ENCODE results near the gene MUCL3. TPM values are rescaled to one million over a fixed set of nuclear protein-coding genes. Genes with fewer than 3 reads are reported as not detected.

Gene MUCL3
- total RNA-seq, 1 donor from 2014 or later = not detected

DNA sequence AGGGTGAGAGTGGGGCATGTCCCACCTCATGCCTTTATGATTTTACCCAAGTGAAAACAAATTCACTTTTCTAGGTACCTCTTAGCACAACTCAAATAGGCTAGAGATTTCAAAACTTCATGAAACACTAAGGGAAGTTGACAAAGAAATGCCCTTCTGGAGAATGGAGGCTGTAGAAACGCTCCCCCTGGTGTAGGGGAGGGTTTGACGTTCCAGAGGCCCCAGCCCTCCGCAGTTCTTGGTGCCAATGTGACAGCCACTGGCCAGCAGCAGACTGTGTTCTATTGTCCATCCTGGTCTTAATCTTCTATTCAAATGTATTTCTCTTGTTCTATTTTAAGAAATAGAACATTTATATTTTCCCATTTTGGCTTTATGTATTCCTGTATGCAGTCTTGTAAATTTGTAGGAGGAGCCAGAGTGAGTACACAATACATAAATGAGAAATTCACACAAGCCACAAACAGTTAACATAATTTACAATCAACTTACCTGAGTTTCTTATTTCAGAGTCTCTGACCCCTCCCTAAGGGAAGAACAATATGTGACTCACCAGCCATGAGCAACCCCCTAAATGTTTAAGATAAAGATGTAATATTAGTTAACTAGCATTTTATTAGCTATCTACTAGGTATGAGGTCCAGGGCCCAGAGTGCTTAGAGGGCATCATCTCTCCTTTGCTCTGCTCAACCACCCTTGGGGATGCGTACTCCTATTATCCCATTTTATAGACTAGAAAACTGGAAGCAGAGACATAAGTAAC lies 33.9 kb downstream of the MUCL3 start:
- Mint-ChIP-seq H3K27ac (ENCODE audit: unreplicated experiment) (no peak overlapping the region), H3K4me3 (ENCODE audit: unreplicated experiment) (no peak overlapping the region), H3K9me3 (ENCODE audit: unreplicated experiment) (no peaks in the 10 kb centered on the region), H3K4me1 (ENCODE audit: unreplicated experiment) (peaks cover 2% of the 10 kb centered on the region), H3K27me3 (ENCODE audit: unreplicated experiment) (peaks cover 2% of the 10 kb centered on the region), H3K36me3 (ENCODE audit: low read depth, unreplicated experiment) (no peaks in the 10 kb centered on the region)
- no peak for DNase-seq (ENCODE audit: low spot score)
- TF ChIP-seq, protein P1, sequence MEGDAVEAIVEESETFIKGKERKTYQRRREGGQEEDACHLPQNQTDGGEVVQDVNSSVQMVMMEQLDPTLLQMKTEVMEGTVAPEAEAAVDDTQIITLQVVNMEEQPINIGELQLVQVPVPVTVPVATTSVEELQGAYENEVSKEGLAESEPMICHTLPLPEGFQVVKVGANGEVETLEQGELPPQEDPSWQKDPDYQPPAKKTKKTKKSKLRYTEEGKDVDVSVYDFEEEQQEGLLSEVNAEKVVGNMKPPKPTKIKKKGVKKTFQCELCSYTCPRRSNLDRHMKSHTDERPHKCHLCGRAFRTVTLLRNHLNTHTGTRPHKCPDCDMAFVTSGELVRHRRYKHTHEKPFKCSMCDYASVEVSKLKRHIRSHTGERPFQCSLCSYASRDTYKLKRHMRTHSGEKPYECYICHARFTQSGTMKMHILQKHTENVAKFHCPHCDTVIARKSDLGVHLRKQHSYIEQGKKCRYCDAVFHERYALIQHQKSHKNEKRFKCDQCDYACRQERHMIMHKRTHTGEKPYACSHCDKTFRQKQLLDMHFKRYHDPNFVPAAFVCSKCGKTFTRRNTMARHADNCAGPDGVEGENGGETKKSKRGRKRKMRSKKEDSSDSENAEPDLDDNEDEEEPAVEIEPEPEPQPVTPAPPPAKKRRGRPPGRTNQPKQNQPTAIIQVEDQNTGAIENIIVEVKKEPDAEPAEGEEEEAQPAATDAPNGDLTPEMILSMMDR (IDR thresholded peaks at IDR 0.05; ENCODE audit: unreplicated experiment) = no peak

DNA sequence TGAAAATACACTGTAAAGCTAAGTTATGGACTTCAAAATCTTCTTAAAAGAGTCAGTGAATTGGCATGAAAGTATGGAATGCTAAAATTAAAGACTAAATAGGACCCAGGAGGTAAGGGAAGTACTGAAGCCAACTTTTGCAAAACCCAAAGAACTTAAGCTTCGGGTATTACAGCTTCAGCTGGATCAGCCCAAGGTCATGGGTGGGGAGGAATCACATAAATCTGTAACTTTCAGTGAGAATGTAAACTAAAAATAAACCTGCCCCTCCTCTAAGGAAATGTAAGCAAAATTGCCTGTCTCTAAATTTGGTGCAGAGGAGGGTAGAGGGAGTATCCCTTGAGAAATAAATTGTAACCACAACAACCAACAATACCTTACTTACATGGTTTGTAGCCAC lies 38.4 kb downstream of the MUCL3 start:
- TF ChIP-seq, protein P1 (IDR thresholded peaks at IDR 0.05; ENCODE audit: unreplicated experiment) = no peak
- DNase-seq (ENCODE audit: low spot score) = no peak
- H3K9me3 Mint-ChIP-seq (ENCODE audit: unreplicated experiment) = no peaks in the 10 kb centered on the region
- H3K4me3 Mint-ChIP-seq (ENCODE audit: unreplicated experiment) = no peak overlapping the region
- peaks cover 6% of the 10 kb centered on the region for H3K4me1 Mint-ChIP-seq (ENCODE audit: unreplicated experiment)
- no peaks in the 10 kb centered on the region for H3K27me3 Mint-ChIP-seq (ENCODE audit: unreplicated experiment)
- no peak overlapping the region for H3K27ac Mint-ChIP-seq (ENCODE audit: unreplicated experiment)
- H3K36me3 Mint-ChIP-seq (ENCODE audit: low read depth, unreplicated experiment) = no peaks in the 10 kb centered on the region

DNA sequence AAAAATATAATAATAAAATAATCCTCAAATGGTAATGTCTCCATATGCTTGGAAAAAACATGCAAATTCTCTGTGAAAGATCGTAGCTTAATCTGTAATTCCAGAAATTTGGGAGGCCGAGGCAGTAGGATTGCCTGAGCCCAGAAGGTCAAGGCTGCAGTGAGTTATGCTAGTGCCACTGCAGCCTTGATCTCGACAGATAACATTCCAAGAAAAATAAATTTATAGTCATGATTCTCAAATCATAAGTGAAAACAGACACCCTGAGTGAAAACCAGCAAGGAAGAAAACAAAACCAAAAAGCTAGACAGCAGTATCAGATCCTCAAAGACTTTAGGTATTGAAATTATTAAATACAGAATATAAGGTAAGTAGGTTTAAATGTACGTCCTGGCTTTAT lies 38.9 kb downstream of the MUCL3 start:
- no peaks in the 10 kb centered on the region for H3K9me3 Mint-ChIP-seq (ENCODE audit: unreplicated experiment)
- no peak for DNase-seq (ENCODE audit: low spot score)
- TF ChIP-seq, protein P1 (IDR thresholded peaks at IDR 0.05; ENCODE audit: unreplicated experiment) = no peak
- H3K4me3 Mint-ChIP-seq (ENCODE audit: unreplicated experiment) = no peak overlapping the region
- no peaks in the 10 kb centered on the region for H3K36me3 Mint-ChIP-seq (ENCODE audit: low read depth, unreplicated experiment)
- H3K27me3 Mint-ChIP-seq (ENCODE audit: unreplicated experiment) = no peaks in the 10 kb centered on the region
- no peak overlapping the region for H3K27ac Mint-ChIP-seq (ENCODE audit: unreplicated experiment)
- peaks cover 6% of the 10 kb centered on the region for H3K4me1 Mint-ChIP-seq (ENCODE audit: unreplicated experiment)

DNA sequence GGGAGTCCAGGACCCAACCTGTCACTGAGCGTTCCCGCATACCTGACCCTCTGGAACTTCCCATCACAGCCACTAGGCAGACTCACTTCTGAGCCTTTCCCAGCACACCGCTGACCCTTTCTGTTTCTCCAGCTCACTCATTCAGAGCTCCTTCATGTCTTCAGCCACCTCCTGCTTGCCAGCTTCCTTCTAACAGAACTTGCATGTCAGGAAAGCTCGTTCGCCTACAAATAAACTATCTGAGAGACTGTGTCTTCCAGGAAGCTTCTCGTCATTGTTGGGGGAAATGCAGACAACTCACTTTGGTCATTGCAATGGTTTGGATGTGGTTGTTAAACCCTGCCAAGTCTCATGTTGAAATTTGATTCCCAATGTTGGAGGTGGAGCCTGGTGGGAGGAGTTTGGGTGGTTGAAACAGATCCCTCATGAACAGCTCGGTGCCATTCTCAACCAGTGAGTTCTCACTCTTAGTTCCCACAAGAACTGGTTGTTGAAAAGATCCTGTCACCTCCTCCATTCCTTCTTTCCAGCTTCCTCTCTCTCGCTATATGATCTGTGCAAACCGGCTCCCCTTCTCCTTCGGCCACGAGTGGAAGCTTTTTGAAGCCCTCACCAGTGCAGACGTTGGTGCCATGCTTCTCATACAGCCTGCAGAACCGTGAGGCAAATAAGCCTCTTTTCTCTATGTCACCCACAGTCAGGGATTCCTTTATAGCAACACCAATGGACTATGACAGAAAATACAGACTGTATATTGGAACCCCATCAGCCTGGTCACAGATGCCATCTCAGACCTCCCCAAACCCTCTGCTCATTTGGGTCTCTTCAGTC lies 41.4 kb downstream of the MUCL3 start:
- peak; percentile 7 for DNase-seq (ENCODE audit: low spot score)
- Mint-ChIP-seq H3K4me3 (ENCODE audit: unreplicated experiment) (no peak overlapping the region), H3K4me1 (ENCODE audit: unreplicated experiment) (peaks cover 5% of the 10 kb centered on the region), H3K27me3 (ENCODE audit: unreplicated experiment) (no peaks in the 10 kb centered on the region), H3K27ac (ENCODE audit: unreplicated experiment) (no peak overlapping the region), H3K9me3 (ENCODE audit: unreplicated experiment) (no peaks in the 10 kb centered on the region), H3K36me3 (ENCODE audit: low read depth, unreplicated experiment) (no peaks in the 10 kb centered on the region)
- TF ChIP-seq, protein P1 (IDR thresholded peaks at IDR 0.05; ENCODE audit: unreplicated experiment) = no peak

DNA sequence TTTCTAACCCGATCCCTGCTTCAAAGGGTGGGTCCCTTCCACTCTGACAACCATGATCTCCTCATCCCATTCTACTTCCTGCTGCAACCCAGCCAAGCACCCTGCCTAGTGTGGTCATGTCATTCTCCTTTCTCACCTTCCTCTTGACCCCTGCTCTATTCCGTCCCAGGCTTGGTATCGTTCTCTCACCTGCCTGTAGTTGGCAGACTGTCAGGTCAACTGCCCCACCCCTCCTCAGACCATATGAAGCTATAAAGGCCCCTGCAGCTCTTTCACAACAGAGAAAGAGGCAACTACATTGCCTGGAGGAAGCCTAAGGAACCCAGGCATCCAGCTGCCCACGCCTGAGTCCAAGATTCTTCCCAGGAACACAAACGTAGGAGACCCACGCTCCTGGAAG lies 42.7 kb downstream of the MUCL3 start, which contains the start of gene MUC21:
Gene MUC21 (plus strand): TSS at position 280 of the 400 bp plus-strand sequence. CDS start 241 bp downstream, outside the sequence.
- TF ChIP-seq, protein P1 (IDR thresholded peaks at IDR 0.05; ENCODE audit: unreplicated experiment) = no peak
- Mint-ChIP-seq H3K4me3 (ENCODE audit: unreplicated experiment) (no peak within 1 kb of the TSS), H3K36me3 (ENCODE audit: low read depth, unreplicated experiment) (peaks cover 3% of the 10 kb centered on the region), H3K9me3 (ENCODE audit: unreplicated experiment) (no peaks in the 10 kb centered on the region), H3K4me1 (ENCODE audit: unreplicated experiment) (peaks cover 16% of the 10 kb centered on the region), H3K27ac (ENCODE audit: unreplicated experiment) (no peak within 1 kb of the TSS), H3K27me3 (ENCODE audit: unreplicated experiment) (no peaks in the 10 kb centered on the region)
- DNase-seq (ENCODE audit: low spot score) = no peak

Data from endothelial cell (in vitro differentiated cells).